Measurements from ENCODE around the gene SORD. TPM values are rescaled to one million over a fixed set of nuclear protein-coding genes. Genes with fewer than 3 reads are reported as not detected.

SORD gene
- total RNA-seq, 4 donors from 2014 or later, result 1.9 to 7.3 (median 4.7) TPM

- TF ChIP-seq CTCF (IDR thresholded peaks at IDR 0.05; ENCODE audit: low read depth), result no peak
These were observed 71.3 kb downstream of the SORD start for GRCh38 chr15:45094358-45094730.

- TF ChIP-seq CTCF (IDR thresholded peaks at IDR 0.05; ENCODE audit: low read depth), result no peak
These were observed 72.7 kb downstream of the SORD start for GRCh38 chr15:45095661-45096060.

GRCh38 chr15:45097466-45097865 lies 74.5 kb downstream of the SORD start:
- no peak for TF ChIP-seq CTCF (IDR thresholded peaks at IDR 0.05; ENCODE audit: low read depth)

DNA sequence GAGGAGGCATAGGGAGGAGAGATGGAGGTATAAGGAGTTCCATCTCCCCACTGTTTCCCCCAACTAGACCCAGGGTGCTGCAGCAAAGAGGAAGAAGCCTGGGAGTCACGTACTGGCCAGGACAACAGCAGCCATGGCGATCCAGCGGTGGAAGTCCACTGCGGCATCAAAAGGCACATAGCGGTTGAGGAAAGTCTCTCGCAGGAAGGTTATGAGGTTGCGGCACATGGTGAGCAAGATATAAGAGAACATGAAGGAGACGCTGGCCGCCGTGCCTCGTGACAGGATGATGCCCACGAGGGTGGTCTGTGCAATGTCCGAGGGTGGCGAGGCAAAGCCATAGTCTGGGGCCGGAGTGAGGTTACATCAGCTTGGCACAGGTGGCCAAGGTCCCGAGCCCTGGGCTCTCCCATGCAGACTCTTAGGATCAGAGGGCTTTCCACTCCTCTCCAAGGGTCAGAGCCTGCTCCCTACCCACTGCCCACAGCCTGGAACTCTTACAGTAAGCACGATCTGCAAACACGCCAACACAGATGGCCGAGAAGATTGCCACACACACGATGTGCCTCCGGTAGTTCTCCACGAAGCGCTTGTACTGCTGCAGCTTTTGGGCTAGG lies 76.7 kb downstream of the SORD start:
- no peak for TF ChIP-seq CTCF (IDR thresholded peaks at IDR 0.05; ENCODE audit: low read depth)

- no peak for TF ChIP-seq CTCF (IDR thresholded peaks at IDR 0.05; ENCODE audit: low read depth)
These were observed 78.1 kb downstream of the SORD start for GRCh38 chr15:45100884-45101625.

GRCh38 chr15:45101749-45102148 lies 78.8 kb downstream of the SORD start:
- no peak for TF ChIP-seq CTCF (IDR thresholded peaks at IDR 0.05; ENCODE audit: low read depth)

DNA sequence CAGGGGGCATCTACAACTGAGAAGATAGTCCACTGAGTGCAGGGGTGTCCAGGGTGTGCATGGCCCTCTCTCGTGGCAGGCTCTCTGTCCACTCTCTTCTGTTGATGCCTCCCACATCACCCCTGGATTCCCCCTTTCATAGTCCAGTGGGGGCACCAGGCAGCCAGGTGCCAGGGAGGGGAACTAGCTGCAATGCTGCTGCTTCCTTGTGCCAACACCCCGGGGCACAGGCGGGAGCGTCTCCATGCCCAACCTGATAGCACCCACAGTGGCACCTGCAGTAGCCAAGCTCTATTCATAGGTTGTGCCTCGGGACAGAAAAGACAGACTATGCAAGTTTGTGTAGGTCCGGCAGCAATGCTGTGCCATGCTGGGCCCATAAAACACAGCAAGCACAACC lies 79.2 kb downstream of the SORD start:
- no peak for TF ChIP-seq CTCF (IDR thresholded peaks at IDR 0.05; ENCODE audit: low read depth)
